NCI-H524 (cell line): ENCODE data around the gene TRMT44.

ENCODE experiments used
- DNase-seq, 2 experiments: peaks; one replicate each; lab custom pipeline; 2025; lab: John Stamatoyannopoulos, UW

The TRMT44 gene

DNA sequence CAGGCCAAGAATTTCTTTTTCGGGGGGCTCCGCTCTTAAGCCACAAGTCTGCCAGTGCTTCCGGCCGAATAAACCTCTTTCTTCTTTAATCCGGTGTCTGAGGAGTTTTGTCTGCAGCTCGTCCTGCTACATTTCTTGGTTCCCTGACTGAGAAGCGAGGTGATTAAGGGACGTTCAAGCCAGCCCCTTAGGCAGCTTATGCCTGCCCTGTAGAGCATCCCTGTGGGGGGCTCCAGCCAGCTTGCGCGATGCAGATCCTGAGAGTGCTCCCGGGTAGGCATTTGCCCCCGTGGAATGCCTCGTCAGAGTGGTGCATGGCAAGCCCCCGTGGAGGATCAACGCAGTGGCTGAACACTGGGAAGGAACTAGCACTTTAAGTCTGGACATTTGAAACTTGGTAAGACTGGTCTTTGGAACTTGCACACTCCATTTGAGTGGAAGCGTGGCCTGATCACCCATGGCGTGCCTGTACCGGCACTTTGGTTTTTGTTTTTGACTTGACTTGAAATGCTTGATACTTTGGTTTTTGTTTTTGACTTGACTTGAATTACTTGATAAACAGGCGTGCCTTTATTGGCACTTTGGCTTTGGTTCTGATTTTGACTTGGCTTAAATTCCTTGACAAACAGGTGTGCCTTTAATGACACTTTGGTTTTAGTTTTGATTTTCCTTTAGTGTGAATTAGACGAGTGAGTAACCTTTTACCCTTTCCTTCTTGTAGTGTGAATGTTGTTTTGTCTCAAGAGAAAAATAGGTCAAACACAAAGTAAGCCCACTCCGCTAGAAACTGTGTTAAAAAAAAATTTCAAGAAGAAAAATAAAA is 6.1 kb upstream of the TRMT44 start:
- DNase-seq, result no peak

DNA sequence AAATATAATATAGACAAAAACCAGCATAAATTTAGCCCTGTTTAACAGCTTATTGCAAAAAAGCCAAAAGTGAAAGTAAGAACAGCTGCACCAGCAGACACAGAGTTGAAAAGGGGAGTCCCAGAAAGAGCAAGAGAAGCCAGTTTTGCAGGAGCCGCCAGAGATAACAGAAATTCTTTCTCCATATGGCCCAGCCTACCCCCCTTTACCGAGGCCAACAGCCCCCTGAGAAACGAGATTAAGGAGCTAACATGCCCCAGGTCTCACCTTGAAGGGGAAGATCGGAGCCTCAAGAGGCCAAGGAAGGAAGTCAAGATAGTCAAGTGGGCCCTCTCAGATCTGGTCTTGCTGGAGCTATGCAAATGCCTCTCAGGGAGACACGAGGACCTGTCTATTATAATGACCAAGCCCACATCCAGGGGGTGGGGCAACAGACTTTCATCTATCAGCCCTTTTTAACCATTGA is 4.9 kb upstream of the TRMT44 start:
- DNase-seq, result no peak

DNA sequence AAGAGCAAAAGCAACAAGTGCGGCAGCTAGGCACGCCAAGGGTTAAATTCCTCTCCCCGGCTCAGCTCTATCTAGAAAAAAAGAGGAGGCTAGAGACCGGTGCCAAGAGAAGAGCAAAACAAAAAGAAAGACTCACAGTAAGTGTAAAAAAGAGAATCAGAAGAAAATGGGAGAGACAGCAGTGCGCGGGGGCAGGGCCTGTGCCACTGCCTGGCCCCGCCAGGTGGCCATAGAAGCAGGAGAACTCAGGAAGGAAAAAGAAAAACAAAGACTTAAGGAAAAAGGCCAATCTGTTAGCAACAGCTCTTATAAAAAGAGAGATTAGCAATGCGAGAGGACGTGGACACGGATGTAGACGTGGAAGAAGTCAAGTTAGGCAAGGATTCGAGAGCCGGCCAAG is 3.3 kb upstream of the TRMT44 start:
- DNase-seq, result no peak

DNA sequence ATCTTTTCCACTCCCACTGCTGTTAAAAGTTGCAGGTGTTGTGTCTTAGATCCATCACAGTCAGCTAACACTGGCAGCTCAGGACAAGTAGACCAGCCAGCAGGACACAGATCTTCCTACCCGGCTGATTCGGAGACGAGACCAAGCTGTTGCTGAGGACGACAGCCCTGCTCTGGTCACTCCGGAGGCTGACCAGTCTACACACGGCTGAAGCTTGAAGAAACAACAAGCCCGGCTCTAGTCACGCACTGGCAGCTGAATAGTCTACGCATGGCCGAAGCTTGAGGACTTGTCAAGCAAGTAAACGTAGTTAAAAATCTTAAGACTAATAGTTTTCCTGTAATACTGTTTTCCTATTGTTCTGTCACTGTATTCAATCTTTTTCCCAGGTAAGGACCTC is 1.8 kb upstream of the TRMT44 start:
- no peak for DNase-seq

DNA sequence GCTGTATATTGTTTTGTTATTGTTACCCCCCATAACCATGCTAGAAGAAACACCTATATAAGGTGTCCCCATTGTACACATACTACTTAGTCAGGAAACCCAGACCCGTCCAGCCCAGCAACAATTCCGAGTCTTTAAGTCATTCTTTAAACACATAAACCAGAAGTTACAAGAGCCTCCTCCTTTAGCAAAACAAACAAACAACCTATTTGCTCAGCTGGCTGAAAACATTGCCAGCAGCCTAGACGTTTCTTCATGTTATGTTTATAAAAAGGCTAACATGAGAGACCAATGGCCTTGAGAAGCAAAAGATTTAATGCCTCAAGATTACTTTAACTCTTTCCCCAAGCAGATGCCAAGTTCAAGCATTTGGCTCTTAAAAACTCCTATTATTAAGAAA is 1.4 kb upstream of the TRMT44 start:
- DNase-seq, result no peak

DNA sequence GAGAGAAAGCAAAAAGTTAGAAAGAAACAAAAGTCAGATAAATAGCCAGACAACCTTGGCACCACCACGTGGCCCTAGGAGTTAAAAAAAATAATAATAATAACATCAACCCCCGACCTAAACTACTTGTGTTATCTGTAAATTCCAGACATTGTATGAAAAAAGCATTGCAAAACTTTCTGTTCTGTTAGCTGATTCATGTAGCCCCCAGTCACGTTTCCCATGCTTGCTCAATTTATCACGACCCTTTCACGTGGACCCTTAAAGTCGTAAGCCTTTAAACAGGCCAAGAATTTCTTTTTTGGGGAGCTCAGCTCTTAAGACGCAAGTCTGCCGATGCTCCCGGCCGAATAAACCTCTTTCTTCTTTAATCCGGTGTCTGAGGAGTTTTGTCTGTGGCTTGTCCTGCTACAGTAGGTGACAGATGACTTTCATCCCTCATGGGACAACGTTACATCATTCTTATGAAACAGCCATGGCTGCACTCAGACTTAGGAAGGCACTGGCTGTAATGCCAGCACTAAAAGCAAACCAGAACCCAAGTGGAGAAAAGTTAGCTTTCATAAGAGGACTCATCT is 574 bp upstream of the TRMT44 start:
- DNase-seq, result peak in 1 of 2 experiments; percentile 39

DNA sequence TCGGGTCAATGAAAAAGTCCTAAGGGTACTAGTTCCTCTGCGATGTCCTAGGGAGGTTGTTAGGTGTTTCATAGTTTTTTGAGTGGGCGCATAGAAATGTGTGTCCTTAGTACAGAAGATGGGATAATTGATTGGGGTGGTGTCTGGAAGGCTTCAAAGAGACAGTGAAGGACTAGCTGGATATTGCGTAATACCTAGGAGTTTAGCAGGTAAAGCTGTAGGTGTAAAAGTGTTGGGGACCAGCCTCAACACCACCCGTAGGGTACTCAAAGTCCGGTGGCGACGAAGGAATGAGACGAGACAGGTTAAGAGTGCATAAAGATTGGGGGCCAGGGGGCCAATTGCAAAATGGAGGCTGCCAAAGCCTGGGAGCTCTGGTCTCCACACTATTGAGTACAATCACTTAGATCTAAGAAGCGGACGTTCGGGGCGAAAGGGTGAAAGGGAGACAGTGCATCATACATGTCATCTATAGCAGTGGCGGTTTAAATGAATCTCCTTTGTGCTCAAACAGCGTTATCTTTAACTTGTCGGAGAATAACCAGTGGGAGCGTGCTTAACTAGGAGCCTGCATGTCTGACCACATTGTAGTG is 1.0 kb downstream of the TRMT44 start:
- no peak for DNase-seq

DNA sequence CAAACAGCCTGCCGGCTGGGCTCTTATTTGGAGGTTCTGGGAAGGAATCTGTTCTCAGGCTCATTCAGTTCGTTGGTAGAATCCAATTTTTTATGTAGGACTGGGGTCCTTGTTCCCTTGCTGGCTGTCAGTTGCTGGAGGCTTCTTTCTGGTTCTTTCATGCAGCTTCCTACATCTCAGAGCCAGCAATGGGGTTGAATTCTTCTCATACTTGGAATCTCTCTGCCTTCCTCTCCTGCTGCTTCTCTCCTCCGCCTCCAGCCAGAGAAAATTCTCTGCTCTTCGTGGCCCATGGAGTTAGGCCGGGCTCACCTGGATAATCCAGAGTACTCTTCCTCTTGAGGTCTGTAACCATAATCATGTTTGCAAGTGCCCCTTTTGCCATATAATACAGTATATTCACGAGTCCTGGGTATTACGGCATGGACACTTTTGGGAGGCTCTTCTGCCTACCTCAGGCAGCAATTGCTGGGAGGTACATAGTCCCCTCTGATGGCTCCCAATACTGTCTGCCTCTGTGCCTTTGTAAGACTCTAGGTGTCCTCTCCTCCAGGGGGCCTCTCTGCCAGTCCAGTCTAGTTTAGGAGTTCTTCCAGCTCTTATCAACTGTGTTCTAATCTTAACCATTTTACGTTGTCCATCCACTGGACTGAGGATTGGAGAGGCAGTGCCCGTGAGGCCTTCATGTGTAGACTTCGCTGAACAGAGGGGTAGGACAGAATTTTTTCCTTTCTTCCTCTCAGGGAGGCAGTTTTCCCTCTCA is 2.2 kb downstream of the TRMT44 start:
- no peak for DNase-seq

DNA sequence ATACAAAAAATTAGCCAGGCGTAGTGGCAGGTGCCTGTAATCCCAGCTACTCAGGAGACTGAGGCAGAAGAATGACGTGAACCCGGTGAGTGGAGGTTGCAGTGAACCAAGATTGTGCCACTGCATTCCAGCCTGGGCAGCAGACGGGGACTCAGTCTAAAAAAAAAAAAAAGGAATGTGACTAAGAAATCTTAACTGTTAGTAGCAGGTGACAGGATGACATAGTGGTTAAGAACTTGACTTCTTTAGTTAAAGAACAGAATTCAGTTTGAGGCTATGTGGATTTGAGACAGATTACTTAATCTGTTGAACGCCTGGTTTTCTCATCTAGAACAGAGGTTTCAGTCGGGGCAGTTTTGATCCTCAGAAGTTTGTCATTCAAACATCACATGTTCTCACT is 3.2 kb downstream of the TRMT44 start:
- no peak for DNase-seq

DNA sequence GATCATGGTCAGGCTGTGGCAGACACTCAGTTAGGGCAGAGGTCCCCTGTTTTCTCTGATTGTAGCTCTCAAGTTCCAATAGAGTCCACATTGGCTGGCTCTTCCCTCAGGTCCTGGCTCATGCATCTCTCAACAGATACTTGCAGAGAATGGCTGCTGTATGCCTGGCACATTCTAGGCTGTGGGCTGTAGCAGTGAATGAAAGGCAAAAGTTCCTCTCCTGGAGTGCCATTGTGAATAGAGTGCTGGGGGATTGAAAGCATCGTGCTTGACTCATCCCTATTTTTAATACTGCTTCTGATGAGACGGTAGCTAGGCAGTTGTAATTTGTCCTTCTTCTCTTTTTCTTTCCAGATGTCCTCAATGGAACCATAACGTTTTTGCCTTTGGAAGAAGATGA is 5.5 kb downstream of the TRMT44 start:
- no peak for DNase-seq

DNA sequence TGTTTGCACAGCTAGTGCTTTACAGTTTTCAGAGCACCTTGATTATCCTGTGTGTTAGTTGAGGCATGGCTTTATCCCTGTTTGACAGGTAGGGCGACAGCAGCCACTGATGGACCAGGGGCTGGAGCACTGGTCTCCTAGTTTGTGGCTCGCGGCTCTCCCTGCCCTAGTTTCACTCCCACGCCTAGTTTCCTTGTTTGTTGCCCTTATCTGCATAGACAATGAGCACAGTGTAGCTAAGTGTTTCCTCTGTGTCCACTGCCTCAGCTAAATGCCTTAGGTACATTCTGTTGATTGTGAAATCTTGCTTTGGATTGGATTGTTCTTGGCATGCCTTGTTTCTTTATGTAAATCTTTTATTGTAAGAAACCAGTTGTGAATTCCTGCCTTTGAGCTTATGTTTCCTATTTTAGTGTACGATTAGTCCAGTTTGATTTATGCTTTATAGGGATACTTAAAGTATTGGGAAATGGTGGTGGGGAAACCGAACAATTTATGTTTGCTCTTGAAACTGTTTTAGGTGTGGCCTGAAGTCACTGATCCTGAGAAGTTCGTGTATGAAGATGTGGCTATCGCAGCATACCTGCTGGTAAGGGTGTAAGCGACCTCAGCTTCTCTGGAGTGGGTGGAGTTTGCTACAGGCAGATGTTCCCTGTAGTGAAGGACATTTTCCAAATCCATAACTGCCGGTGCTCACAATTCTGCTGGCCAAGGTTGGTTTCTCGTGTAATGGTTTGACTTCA is 11.0 kb downstream of the TRMT44 start:
- no peak for DNase-seq

DNA sequence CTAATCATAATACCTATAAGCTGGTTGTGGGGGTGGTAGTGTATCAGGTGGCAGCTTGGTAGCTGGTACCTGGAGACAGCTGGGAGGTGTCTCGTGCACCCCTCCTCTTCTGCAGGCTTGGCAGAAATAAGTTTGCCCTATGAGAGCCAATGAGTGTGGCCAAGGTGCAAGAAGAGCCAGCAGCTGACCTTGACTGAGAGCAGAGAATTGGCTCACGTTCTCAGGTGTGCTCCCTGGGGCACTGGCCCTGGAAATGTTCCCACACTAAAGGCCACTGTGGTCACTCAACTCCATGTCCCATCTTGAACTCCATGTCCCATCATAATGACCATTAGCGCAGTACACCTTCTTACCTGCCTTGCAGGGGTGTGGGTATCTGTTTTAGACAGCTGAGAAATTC is 13.4 kb downstream of the TRMT44 start:
- DNase-seq, result no peak

DNA sequence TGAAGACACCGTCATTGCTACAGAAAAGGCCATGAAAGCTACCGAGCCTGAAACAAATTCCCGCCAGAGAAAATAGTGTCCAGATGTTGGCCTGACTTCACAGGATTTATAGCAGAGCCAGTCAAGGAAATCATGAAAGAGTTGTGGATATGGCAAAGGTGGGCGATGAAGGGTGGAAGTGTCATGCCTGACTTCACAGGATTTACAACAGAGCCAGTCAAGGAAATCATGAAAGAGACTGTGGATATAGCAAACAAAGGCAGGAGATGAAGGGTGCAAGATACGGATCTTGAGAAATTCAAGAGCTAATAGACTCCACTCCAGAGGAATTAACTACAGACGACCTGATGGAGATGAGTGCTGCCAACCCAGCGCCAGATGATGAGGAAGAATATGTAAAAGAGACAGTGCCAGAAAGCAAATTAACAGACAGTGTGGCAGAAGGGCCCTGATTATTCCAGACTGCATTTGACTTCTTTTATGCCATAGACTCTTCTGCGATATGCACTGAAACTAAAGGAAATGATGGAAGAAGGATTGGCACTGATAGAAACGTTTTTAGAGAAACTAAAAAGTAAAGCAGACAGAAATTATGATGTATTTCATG is 17.2 kb downstream of the TRMT44 start:
- DNase-seq, result peak; percentile 90 to 97

DNA sequence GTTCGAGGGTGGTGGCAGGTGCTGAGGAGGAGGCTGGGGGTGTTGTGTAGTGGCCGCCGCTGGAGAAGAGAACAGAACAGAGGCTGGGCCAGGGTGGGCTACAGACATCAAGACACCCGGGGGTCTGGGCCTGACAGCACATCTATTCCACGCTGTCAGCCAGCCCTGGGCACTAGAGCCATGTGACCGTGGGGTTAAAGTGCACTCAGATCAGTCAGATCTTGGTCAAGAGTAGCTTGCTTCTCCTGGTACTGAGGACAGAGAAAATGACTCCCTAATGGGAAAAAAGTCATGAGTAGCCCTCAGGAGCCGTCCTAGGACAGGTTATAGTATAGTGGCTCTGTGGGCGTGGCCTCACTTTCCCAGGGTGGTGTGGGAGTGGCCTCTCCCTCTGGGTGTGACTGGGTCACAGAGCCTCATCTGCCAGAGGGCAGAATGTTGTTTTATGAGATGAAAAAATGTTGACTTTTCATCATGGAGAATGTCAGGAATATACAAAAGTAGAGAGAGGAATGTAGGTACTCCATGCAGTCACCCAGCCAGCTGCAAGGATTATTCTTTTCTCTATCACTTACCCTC is 19.4 kb downstream of the TRMT44 start:
- DNase-seq, result no peak

DNA sequence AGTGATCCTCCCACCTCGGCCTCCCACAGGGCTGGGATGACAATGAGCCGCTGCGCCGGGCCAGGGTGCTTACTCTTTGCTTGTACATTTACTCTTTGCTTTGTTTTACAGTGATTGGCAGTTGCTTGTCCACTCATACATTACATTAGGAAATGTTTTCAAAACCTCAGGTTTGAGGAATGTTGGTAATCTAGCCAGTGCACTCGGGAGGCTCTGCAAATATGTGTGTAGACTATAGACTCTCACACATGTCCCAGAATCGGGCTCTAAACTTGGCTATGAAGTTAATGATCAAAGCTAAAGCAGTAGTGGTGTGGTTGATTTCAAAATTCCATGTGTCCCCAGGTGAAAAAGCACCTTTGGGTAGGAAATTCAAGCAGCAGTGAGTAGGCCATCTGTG is 20.5 kb downstream of the TRMT44 start:
- DNase-seq, result no peak

DNA sequence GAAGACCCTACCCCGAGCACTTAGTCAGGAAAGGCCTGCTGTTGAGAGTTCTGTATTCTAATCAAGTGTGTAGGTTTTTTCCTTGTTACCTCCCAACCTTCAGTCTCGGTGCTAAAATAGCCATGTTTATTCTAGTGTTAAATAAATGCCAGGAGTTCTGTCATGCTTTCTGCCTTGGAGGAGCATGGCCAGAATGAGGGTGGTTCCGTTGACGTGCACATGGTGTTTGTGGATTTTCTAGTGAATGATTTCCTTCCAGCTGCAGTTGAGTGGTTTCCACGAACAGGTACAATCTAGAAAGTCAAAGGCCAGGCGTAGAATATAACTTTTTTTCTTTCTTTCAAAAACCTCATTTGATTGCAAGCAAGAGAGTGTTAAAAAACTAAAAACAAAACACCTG is 21.0 kb downstream of the TRMT44 start:
- no peak for DNase-seq

DNA sequence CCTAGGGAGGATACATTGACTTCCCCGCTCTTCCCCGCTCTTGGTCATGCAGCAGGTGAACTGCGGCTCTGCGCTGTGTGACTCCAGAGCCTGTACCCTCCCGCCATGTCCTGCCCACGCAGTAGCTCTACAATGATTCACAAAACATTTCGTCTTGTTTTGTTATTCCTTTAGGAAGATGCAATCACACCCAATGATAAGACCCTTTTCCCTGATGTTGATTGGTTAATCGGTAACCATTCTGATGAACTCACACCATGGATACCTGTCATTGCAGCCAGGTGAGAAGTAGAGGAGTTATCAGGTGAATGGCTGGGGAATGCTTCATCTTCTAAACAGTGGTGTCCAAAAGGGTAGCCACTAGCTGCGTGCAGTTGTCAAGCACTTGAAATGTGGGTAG is 23.2 kb downstream of the TRMT44 start:
- no peak for DNase-seq

DNA sequence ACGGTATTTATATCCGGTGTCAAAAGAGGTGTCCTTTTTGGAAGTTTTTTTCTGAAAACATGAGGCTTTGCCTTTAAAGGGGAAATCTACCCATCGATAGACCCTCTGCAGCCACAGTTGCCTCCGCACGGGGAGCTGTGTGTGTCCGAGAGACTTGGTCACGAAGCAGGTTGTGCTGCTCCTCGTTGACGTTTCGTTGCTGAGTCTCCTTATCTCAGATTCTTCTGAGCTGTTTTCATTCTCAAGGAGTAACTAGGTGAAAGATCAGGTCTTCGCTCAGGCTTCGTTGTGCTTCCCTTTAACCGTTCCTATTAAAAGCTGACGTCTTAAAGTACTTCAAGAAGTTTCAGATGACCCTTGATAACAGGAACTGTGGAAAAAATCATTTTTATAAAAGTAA is 23.8 kb downstream of the TRMT44 start:
- DNase-seq, result no peak

DNA sequence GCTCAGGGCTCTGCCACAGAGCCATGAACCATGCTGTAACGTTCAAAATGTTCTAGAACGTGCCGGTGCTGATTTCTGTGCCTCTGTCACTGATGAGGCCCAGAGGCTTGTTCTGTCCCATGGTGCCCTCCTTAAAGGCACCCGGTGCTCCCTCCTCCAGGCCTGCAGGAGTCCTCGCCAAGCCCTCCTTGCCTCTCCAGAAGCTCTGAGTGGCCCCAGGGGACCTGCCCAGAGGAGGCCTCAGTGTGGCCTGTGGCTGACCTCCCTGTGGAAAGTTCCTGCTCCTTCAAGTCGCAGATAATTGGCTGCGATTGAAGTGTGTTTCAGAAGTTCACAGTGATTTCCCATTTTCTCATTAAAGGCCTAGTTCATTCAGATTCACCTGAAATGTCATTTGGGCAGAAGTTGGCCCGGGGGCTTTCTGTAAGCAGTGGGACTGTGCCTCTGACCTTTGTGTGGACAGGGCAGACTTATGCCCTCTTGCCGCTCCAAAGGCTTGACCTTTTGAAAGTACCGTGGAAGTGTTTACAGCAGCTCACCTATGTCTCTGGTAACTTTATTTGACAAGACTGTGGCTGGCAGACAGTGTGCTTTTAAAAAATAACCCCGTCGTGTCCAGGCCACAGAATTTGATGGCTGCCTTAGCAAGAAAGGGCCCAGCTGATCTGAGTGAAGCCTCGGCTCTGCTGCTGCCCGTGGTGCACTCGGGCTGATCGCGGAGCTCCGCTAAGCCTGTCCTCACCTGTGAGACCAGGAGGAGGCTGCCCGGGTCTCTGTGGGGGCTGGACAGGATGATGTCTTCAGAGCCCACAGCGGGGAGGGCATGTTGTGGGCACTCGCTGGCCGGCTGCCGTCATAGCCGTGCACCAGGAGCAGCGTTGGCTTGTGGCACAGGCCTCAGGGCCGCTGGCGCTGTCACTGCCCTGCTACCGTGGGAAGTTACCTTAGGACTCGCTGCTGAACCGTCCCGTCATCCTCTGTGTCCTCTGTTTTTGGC is 25.3 kb downstream of the TRMT44 start:
- DNase-seq, result no peak

DNA sequence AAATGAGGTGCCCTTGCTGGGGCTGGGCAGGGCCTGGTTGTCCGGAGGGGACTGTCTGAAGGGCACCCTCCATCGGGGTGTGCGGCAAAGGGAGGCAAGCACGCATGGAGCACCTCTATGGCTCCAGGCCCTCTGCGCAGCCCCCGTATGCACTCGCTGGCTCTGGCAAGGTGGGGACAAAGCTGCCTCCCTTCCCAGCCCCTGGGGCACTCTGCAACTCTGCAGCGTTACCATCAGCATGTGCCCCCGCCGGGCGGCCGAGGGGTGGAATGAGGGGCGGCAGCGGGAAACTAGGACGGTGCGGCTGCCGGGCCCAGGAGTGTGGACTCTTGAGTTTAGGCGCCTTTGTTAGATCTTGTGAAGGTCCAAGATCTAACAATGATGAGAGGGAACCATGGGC is 26.4 kb downstream of the TRMT44 start:
- DNase-seq, result no peak
